ENCODE results near the gene DLG3.

DNA sequence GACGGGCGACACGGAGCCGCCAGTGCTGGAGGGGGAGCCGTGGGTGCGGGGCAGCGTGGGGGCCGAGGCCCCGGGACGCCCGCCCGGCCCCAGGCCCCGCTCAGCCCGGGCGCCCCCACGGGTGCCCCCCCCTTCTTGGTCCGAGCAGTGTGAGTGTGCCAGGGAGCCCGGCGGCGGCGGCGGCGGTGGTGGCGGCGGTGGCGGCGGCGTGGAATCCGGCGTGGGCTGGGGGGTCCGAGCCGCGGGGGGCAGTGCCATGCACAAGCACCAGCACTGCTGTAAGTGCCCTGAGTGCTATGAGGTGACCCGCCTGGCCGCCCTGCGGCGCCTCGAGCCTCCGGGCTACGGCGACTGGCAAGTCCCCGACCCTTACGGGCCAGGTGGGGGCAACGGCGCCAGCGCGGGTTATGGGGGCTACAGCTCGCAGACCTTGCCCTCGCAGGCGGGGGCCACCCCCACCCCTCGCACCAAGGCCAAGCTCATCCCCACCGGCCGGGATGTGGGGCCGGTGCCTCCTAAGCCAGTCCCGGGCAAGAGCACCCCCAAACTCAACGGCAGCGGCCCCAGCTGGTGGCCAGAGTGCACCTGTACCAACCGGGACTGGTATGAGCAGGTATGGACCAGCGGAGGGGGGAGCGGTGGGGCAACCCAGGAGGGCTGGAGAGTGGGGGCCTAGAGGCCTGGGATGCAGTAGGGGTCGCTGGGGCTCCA lies 466 bp downstream of the DLG3 start:
- TF ChIP-seq, protein P1, sequence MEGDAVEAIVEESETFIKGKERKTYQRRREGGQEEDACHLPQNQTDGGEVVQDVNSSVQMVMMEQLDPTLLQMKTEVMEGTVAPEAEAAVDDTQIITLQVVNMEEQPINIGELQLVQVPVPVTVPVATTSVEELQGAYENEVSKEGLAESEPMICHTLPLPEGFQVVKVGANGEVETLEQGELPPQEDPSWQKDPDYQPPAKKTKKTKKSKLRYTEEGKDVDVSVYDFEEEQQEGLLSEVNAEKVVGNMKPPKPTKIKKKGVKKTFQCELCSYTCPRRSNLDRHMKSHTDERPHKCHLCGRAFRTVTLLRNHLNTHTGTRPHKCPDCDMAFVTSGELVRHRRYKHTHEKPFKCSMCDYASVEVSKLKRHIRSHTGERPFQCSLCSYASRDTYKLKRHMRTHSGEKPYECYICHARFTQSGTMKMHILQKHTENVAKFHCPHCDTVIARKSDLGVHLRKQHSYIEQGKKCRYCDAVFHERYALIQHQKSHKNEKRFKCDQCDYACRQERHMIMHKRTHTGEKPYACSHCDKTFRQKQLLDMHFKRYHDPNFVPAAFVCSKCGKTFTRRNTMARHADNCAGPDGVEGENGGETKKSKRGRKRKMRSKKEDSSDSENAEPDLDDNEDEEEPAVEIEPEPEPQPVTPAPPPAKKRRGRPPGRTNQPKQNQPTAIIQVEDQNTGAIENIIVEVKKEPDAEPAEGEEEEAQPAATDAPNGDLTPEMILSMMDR (IDR thresholded peaks at IDR 0.05; ENCODE audit: poor library complexity, severe bottlenecking), result no peak
- TF ChIP-seq EZH2 (IDR thresholded peaks at IDR 0.05; ENCODE audit: borderline replicate concordance, insufficient read depth, low read length, poor library complexity, severe bottlenecking) (no peak), TAF1 (IDR thresholded peaks at IDR 0.05; ENCODE audit: low read depth) (no peak), EP300 (conservative IDR thresholded peaks at IDR 0.05; ENCODE audit: poor library complexity, severe bottlenecking) (no peak), POLR2AphosphoS5 (IDR thresholded peaks at IDR 0.05) (peak; percentile 11), MXI1 (conservative IDR thresholded peaks at IDR 0.05; ENCODE audit: poor library complexity, severe bottlenecking) (peak; percentile 50)
- TF ChIP-seq, protein P2, sequence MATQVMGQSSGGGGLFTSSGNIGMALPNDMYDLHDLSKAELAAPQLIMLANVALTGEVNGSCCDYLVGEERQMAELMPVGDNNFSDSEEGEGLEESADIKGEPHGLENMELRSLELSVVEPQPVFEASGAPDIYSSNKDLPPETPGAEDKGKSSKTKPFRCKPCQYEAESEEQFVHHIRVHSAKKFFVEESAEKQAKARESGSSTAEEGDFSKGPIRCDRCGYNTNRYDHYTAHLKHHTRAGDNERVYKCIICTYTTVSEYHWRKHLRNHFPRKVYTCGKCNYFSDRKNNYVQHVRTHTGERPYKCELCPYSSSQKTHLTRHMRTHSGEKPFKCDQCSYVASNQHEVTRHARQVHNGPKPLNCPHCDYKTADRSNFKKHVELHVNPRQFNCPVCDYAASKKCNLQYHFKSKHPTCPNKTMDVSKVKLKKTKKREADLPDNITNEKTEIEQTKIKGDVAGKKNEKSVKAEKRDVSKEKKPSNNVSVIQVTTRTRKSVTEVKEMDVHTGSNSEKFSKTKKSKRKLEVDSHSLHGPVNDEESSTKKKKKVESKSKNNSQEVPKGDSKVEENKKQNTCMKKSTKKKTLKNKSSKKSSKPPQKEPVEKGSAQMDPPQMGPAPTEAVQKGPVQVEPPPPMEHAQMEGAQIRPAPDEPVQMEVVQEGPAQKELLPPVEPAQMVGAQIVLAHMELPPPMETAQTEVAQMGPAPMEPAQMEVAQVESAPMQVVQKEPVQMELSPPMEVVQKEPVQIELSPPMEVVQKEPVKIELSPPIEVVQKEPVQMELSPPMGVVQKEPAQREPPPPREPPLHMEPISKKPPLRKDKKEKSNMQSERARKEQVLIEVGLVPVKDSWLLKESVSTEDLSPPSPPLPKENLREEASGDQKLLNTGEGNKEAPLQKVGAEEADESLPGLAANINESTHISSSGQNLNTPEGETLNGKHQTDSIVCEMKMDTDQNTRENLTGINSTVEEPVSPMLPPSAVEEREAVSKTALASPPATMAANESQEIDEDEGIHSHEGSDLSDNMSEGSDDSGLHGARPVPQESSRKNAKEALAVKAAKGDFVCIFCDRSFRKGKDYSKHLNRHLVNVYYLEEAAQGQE (IDR thresholded peaks at IDR 0.05; ENCODE audit: borderline replicate concordance), result no peak

Measured in neural cell (in vitro differentiated cells).